ENCODE results near the gene KLHL34. TPM values are rescaled to one million over a fixed set of nuclear protein-coding genes. Genes with fewer than 3 reads are reported as not detected.
A peak's percentile ranks its signal among the peaks of the same experiment; 100 is the strongest.

KLHL34 gene
- total RNA-seq, 1 donor from 2014 or later, result not detected

- Mint-ChIP-seq H3K4me1 (ENCODE audit: low read depth, unreplicated experiment) (no peaks in the 10 kb centered on the region), H3K27me3 (ENCODE audit: low read depth, unreplicated experiment) (no peaks in the 10 kb centered on the region), H3K36me3 (ENCODE audit: low read depth, unreplicated experiment) (no peaks in the 10 kb centered on the region), H3K27ac (ENCODE audit: unreplicated experiment) (no peak overlapping the region), H3K9me3 (ENCODE audit: unreplicated experiment) (no peaks in the 10 kb centered on the region), H3K4me3 (ENCODE audit: unreplicated experiment) (no peak overlapping the region)
- H3K4me2 ChIP-seq (ENCODE audit: low read length), result no peak overlapping the region
- DNase-seq (ENCODE audit: low read depth) (no peak), FAIRE-seq (peak; percentile 86)
- no peaks in the 10 kb centered on the region for H3K4me1 ChIP-seq (ENCODE audit: insufficient read depth, low read length)
- no peaks in the 10 kb centered on the region for H3K79me2 ChIP-seq (ENCODE audit: insufficient read depth, low read length)
- H3K9me3 ChIP-seq (ENCODE audit: insufficient read depth, low read depth, low read length), result no peaks in the 10 kb centered on the region
- TF ChIP-seq EZH2 (IDR thresholded peaks at IDR 0.05; ENCODE audit: insufficient read depth, low read length) (no peak), CTCF (IDR thresholded peaks at IDR 0.05; ENCODE audit: insufficient read depth, low read depth, low read length) (no peak)
- H3K36me3 ChIP-seq (ENCODE audit: insufficient read depth, low read length), result no peaks in the 10 kb centered on the region
- H3K9ac ChIP-seq (ENCODE audit: low read length), result no peak overlapping the region
- H4K20me1 ChIP-seq (ENCODE audit: insufficient read depth, low read length), result no peaks in the 10 kb centered on the region
- no peak overlapping the region for H3K27ac ChIP-seq (ENCODE audit: low read depth, low read length)
- no peak overlapping the region for H3K4me3 ChIP-seq (ENCODE audit: insufficient read depth, low read depth, low read length)
- H2AFZ ChIP-seq (ENCODE audit: low read depth, low read length), result no peak overlapping the region
- no peaks in the 10 kb centered on the region for H3K27me3 ChIP-seq (ENCODE audit: insufficient read depth, low read length)
Measured at GRCh38 chrX:21645431-21645830, 12.7 kb downstream of the KLHL34 start.

GRCh38 chrX:21639775-21640174, 18.4 kb downstream of the KLHL34 start:
- DNase-seq (ENCODE audit: low read depth), result no peak
- FAIRE-seq, result no peak
- Mint-ChIP-seq H3K27me3 (ENCODE audit: low read depth, unreplicated experiment) (no peaks in the 10 kb centered on the region), H3K36me3 (ENCODE audit: low read depth, unreplicated experiment) (no peaks in the 10 kb centered on the region), H3K4me1 (ENCODE audit: low read depth, unreplicated experiment) (no peaks in the 10 kb centered on the region), H3K4me3 (ENCODE audit: unreplicated experiment) (no peak overlapping the region), H3K27ac (ENCODE audit: unreplicated experiment) (no peak overlapping the region), H3K9me3 (ENCODE audit: unreplicated experiment) (no peaks in the 10 kb centered on the region)
- H3K27me3 ChIP-seq (ENCODE audit: insufficient read depth, low read length), result no peaks in the 10 kb centered on the region
- H3K4me2 ChIP-seq (ENCODE audit: low read length), result no peak overlapping the region
- no peak overlapping the region for H2AFZ ChIP-seq (ENCODE audit: low read depth, low read length)
- no peak for TF ChIP-seq CTCF (IDR thresholded peaks at IDR 0.05; ENCODE audit: insufficient read depth, low read depth, low read length)
- no peak for TF ChIP-seq EZH2 (IDR thresholded peaks at IDR 0.05; ENCODE audit: insufficient read depth, low read length)
- no peak overlapping the region for H3K27ac ChIP-seq (ENCODE audit: low read depth, low read length)
- H3K4me1 ChIP-seq (ENCODE audit: insufficient read depth, low read length), result no peaks in the 10 kb centered on the region
- H3K79me2 ChIP-seq (ENCODE audit: insufficient read depth, low read length), result no peaks in the 10 kb centered on the region
- no peak overlapping the region for H3K9ac ChIP-seq (ENCODE audit: low read length)
- no peaks in the 10 kb centered on the region for H4K20me1 ChIP-seq (ENCODE audit: insufficient read depth, low read length)
- H3K4me3 ChIP-seq (ENCODE audit: insufficient read depth, low read depth, low read length), result no peak overlapping the region
- H3K9me3 ChIP-seq (ENCODE audit: insufficient read depth, low read depth, low read length), result no peaks in the 10 kb centered on the region
- H3K36me3 ChIP-seq (ENCODE audit: insufficient read depth, low read length), result no peaks in the 10 kb centered on the region

GRCh38 chrX:21638311-21638710, 19.8 kb downstream of the KLHL34 start:
- Histone ChIP-seq H3K79me2 (ENCODE audit: insufficient read depth, low read length) (no peaks in the 10 kb centered on the region), H4K20me1 (ENCODE audit: insufficient read depth, low read length) (no peaks in the 10 kb centered on the region), H3K4me3 (ENCODE audit: insufficient read depth, low read depth, low read length) (no peak overlapping the region), H3K27me3 (ENCODE audit: insufficient read depth, low read length) (no peaks in the 10 kb centered on the region), H3K4me2 (ENCODE audit: low read length) (no peak overlapping the region), H2AFZ (ENCODE audit: low read depth, low read length) (no peak overlapping the region), H3K27ac (ENCODE audit: low read depth, low read length) (no peak overlapping the region), H3K9me3 (ENCODE audit: insufficient read depth, low read depth, low read length) (no peaks in the 10 kb centered on the region), H3K9ac (ENCODE audit: low read length) (no peak overlapping the region), H3K36me3 (ENCODE audit: insufficient read depth, low read length) (no peaks in the 10 kb centered on the region), H3K4me1 (ENCODE audit: insufficient read depth, low read length) (no peaks in the 10 kb centered on the region)
- TF ChIP-seq EZH2 (IDR thresholded peaks at IDR 0.05; ENCODE audit: insufficient read depth, low read length) (no peak), CTCF (IDR thresholded peaks at IDR 0.05; ENCODE audit: insufficient read depth, low read depth, low read length) (no peak)
- FAIRE-seq (peak; percentile 94), DNase-seq (ENCODE audit: low read depth) (peak; percentile 50)
- H3K27me3 Mint-ChIP-seq (ENCODE audit: low read depth, unreplicated experiment), result no peaks in the 10 kb centered on the region
- no peaks in the 10 kb centered on the region for H3K9me3 Mint-ChIP-seq (ENCODE audit: unreplicated experiment)
- H3K36me3 Mint-ChIP-seq (ENCODE audit: low read depth, unreplicated experiment), result no peaks in the 10 kb centered on the region
- H3K27ac Mint-ChIP-seq (ENCODE audit: unreplicated experiment), result no peak overlapping the region
- H3K4me1 Mint-ChIP-seq (ENCODE audit: low read depth, unreplicated experiment), result no peaks in the 10 kb centered on the region
- no peak overlapping the region for H3K4me3 Mint-ChIP-seq (ENCODE audit: unreplicated experiment)
